Kidney (tissue), 14 donors: ENCODE data around the gene AP2B1. TPM values are rescaled to one million over a fixed set of nuclear protein-coding genes. Genes with fewer than 3 reads are reported as not detected.

ENCODE experiments used
- DNase-seq, 5 donors: peaks; one replicate each; pipeline ENCODE4 v3.0.0-alpha.2; 2013 to 2020
- FAIRE-seq: peaks from 2 replicates; lab custom pipeline; 2012; peaks lifted over from hg19 to GRCh38; lab: Jason Lieb, UNC
- H3K27ac ChIP-seq, 2 donors: one replicate each; pipeline ENCODE4 v1.7.0; 2013; ENCODE audit warnings: low read depth in 2 of 2, low read length in 2 of 2, inconsistent platforms in 1 of 2
- H3K27me3 ChIP-seq: one replicate; pipeline ENCODE4 v1.7.1; 2013; ENCODE audit warnings: low read length, inconsistent platforms; ENCODE audit not compliant: control insufficient read depth, insufficient read depth
- H3K36me3 ChIP-seq, 3 donors: one replicate each; pipeline versions ENCODE4 v1.7.0 to v1.7.1; 2013; ENCODE audit warnings: low read length in 3 of 3, control low read depth in 1 of 3, inconsistent platforms in 1 of 3; ENCODE audit not compliant: insufficient read depth in 3 of 3, control insufficient read depth in 2 of 3
- H3K4me1 ChIP-seq, 3 donors: one replicate each; pipeline versions ENCODE4 v1.7.0 to v1.7.1; 2013; ENCODE audit warnings: low read length in 3 of 3, inconsistent platforms in 1 of 3, low read depth in 1 of 3; ENCODE audit not compliant: control insufficient read depth in 2 of 3, insufficient read depth in 2 of 3
- H3K4me3 ChIP-seq, 3 donors: one replicate each; pipeline versions ENCODE4 v1.7.0 to v1.8.1; 2013; ENCODE audit warnings: low read length in 3 of 3, control low read depth in 1 of 3, inconsistent platforms in 1 of 3
- H3K9ac ChIP-seq, 3 donors: one replicate each; pipeline versions ENCODE4 v1.7.0 to v1.7.1; 2013; ENCODE audit warnings: low read length in 3 of 3, control low read depth in 1 of 3, inconsistent platforms in 1 of 3
- H3K9me3 ChIP-seq, 3 donors: one replicate each; pipeline versions ENCODE4 v1.7.0 to v1.7.1; 2013; ENCODE audit warnings: low read length in 3 of 3, control low read depth in 1 of 3, inconsistent platforms in 1 of 3; ENCODE audit not compliant: control insufficient read depth in 2 of 3, insufficient read depth in 1 of 3
- CTCF ChIP-seq: IDR thresholded peaks from 3 replicates; pipeline ENCODE4 v1.5.1; 2012; ENCODE audit warnings: mild to moderate bottlenecking, moderate library complexity, borderline replicate concordance; ENCODE audit not compliant: insufficient read depth; ENCODE audit errors: extremely low read depth
- intact Hi-C: fragments of 100-400 bp; cut with DNase I; formaldehyde crosslinking; loops from one replicate; pipeline ENCODE4 v1.11.1; 2022
- polyA plus RNA-seq: library from polyadenylated mRNA; stranded (reverse); fragments of 350-450 nt; fragmentation: Illumina TruSeq; extraction: RNeasy Lipid Tissue Mini Kit (QIAGEN cat#74804); gene quantifications from one replicate; pipeline ENCODE4 v1.2.3, GENCODE V29; 2014; ENCODE audit warnings: low read depth, low replicate concordance; ENCODE audit not compliant: insufficient read depth
- total RNA-seq: library from RNA; stranded (reverse); fragmentation: NEBNext Ultra II Directional; extraction: Animal tissue kit (Norgen Biotek cat#: 25700); gene quantifications from one replicate; pipeline ENCODE4 v1.2.1, GENCODE V29; 2021
- donor health status: control.
- donor health status: control.
- donor health status: control.
- donor health status: control.
- donor health status: control.
- donor health status: DM: yes; HTN: yes; CAD: no.
- donor health status: Normal renal cell carcinoma (clear cell type).

AP2B1 gene
- total and polyA plus RNA-seq, 2 donors from 2014 or later: 74.0 to 242 TPM

- Histone ChIP-seq H3K36me3 (no peaks in the 10 kb centered on the region), H3K9ac (no peak overlapping the region), H3K4me3 (no peak overlapping the region), H3K9me3 (no peaks in the 10 kb centered on the region), H3K4me1 (no peaks in the 10 kb centered on the region), H3K27me3 (no peaks in the 10 kb centered on the region), H3K27ac (no peak overlapping the region)
- no peak for FAIRE-seq
- intact Hi-C loops: no loop called here
- DNase-seq: no peak
- TF ChIP-seq CTCF: no peak
These were observed 40.6 kb upstream of the AP2B1 start for GRCh38 chr17:35546487-35546886.

- intact Hi-C loops: no loop called here
- Histone ChIP-seq H3K36me3 (no peaks in the 10 kb centered on the region), H3K4me3 (no peak overlapping the region), H3K27ac (no peak overlapping the region), H3K4me1 (no peaks in the 10 kb centered on the region), H3K9me3 (no peaks in the 10 kb centered on the region), H3K9ac (no peak overlapping the region), H3K27me3 (no peaks in the 10 kb centered on the region)
- DNase-seq (no peak), FAIRE-seq (no peak)
- TF ChIP-seq CTCF: no peak
These were observed 38.8 kb upstream of the AP2B1 start for GRCh38 chr17:35548208-35548810.

- Histone ChIP-seq H3K4me1 (no peaks in the 10 kb centered on the region), H3K36me3 (no peaks in the 10 kb centered on the region), H3K27me3 (no peaks in the 10 kb centered on the region), H3K9ac (no peak overlapping the region), H3K9me3 (no peaks in the 10 kb centered on the region), H3K4me3 (no peak overlapping the region), H3K27ac (no peak overlapping the region)
- intact Hi-C loops: no loop called here
- FAIRE-seq (no peak), DNase-seq (no peak)
- no peak for TF ChIP-seq CTCF
These were observed 38.1 kb upstream of the AP2B1 start for GRCh38 chr17:35548978-35549377.

- H3K27ac ChIP-seq: no peak overlapping the region
- no peaks in the 10 kb centered on the region for H3K27me3 ChIP-seq
- no peaks in the 10 kb centered on the region for H3K4me1 ChIP-seq
- H3K36me3 ChIP-seq: no peaks in the 10 kb centered on the region
- DNase-seq: no peak
- TF ChIP-seq CTCF: no peak
- no peaks in the 10 kb centered on the region for H3K9me3 ChIP-seq
- no peak overlapping the region for H3K4me3 ChIP-seq
- intact Hi-C loops: no loop called here
- H3K9ac ChIP-seq: no peak overlapping the region
- FAIRE-seq: no peak
These were observed 33.8 kb upstream of the AP2B1 start for GRCh38 chr17:35553310-35553709.
